ENCODE measurements around the gene FREM2.

The FREM2 gene

DNA sequence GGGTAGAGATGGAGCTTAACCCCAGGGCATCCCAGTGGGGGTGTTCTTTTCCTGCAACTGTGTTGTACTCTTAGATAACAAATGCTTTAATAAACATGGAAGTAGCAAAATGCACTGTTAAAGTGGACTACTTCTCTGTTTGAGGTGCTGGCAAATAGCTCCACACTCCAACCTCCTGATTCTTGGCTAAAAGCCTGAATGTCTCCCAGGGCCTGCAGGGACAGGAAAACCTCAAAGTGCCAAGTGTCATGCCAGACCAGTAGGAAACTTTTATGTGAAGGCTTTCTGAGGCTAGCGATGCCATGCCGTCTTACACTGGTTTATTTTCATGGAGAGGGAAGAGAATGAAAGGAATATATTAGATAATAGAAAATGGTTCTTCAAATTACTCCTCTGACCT is 6.8 kb downstream of the FREM2 start:
- Histone ChIP-seq H3K27me3 (ENCODE audit: low read length) (no peaks in the 10 kb centered on the region), H3K4me3 (ENCODE audit: insufficient read depth, low read length, poor library complexity, severe bottlenecking) (no peak overlapping the region), H3K4me2 (ENCODE audit: low read depth, low read length, poor library complexity, severe bottlenecking) (no peak overlapping the region), H4K20me1 (ENCODE audit: low read depth, low read length) (no peaks in the 10 kb centered on the region), H3K36me3 (ENCODE audit: low read length) (no peaks in the 10 kb centered on the region), H2AFZ (ENCODE audit: low read depth, low read length, severe bottlenecking) (no peak overlapping the region), H3K79me2 (ENCODE audit: insufficient read depth, low read length) (no peaks in the 10 kb centered on the region), H3K9me3 (ENCODE audit: insufficient read depth, low read length) (no peaks in the 10 kb centered on the region), H3K27ac (ENCODE audit: low read depth, low read length) (no peak overlapping the region), H3F3A (ENCODE audit: insufficient read depth) (no peaks in the 10 kb centered on the region), H3K9me2 (replicated peaks; ENCODE audit: insufficient read depth, low read length) (no peaks in the 10 kb centered on the region), H3K9ac (ENCODE audit: low read length) (no peak overlapping the region)
- TF ChIP-seq EZH2phosphoT487 (conservative IDR thresholded peaks at IDR 0.05; ENCODE audit: low read length), result no peak
- TF ChIP-seq, protein P1, sequence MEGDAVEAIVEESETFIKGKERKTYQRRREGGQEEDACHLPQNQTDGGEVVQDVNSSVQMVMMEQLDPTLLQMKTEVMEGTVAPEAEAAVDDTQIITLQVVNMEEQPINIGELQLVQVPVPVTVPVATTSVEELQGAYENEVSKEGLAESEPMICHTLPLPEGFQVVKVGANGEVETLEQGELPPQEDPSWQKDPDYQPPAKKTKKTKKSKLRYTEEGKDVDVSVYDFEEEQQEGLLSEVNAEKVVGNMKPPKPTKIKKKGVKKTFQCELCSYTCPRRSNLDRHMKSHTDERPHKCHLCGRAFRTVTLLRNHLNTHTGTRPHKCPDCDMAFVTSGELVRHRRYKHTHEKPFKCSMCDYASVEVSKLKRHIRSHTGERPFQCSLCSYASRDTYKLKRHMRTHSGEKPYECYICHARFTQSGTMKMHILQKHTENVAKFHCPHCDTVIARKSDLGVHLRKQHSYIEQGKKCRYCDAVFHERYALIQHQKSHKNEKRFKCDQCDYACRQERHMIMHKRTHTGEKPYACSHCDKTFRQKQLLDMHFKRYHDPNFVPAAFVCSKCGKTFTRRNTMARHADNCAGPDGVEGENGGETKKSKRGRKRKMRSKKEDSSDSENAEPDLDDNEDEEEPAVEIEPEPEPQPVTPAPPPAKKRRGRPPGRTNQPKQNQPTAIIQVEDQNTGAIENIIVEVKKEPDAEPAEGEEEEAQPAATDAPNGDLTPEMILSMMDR (IDR thresholded peaks at IDR 0.05; ENCODE audit: insufficient read depth, low read length, poor library complexity, severe bottlenecking), result no peak

- TF ChIP-seq, protein P1 (IDR thresholded peaks at IDR 0.05; ENCODE audit: insufficient read depth, low read length, poor library complexity, severe bottlenecking), result no peak
- TF ChIP-seq EZH2phosphoT487 (conservative IDR thresholded peaks at IDR 0.05; ENCODE audit: low read length), result no peak
- H3K4me3 ChIP-seq (ENCODE audit: insufficient read depth, low read length, poor library complexity, severe bottlenecking), result no peak overlapping the region
- H3K27ac ChIP-seq (ENCODE audit: low read depth, low read length), result no peak overlapping the region
- no peak overlapping the region for H3K9ac ChIP-seq (ENCODE audit: low read length)
- no peak overlapping the region for H3K4me2 ChIP-seq (ENCODE audit: low read depth, low read length, poor library complexity, severe bottlenecking)
- no peaks in the 10 kb centered on the region for H4K20me1 ChIP-seq (ENCODE audit: low read depth, low read length)
- H3K9me2 ChIP-seq (replicated peaks; ENCODE audit: insufficient read depth, low read length), result no peaks in the 10 kb centered on the region
- H3F3A ChIP-seq (ENCODE audit: insufficient read depth), result no peaks in the 10 kb centered on the region
- no peaks in the 10 kb centered on the region for H3K79me2 ChIP-seq (ENCODE audit: insufficient read depth, low read length)
- H2AFZ ChIP-seq (ENCODE audit: low read depth, low read length, severe bottlenecking), result no peak overlapping the region
- H3K9me3 ChIP-seq (ENCODE audit: insufficient read depth, low read length), result no peaks in the 10 kb centered on the region
- H3K27me3 ChIP-seq (ENCODE audit: low read length), result no peaks in the 10 kb centered on the region
- H3K36me3 ChIP-seq (ENCODE audit: low read length), result no peaks in the 10 kb centered on the region
These were observed 10.3 kb downstream of the FREM2 start for GRCh38 chr13:38697197-38697596.

DNA sequence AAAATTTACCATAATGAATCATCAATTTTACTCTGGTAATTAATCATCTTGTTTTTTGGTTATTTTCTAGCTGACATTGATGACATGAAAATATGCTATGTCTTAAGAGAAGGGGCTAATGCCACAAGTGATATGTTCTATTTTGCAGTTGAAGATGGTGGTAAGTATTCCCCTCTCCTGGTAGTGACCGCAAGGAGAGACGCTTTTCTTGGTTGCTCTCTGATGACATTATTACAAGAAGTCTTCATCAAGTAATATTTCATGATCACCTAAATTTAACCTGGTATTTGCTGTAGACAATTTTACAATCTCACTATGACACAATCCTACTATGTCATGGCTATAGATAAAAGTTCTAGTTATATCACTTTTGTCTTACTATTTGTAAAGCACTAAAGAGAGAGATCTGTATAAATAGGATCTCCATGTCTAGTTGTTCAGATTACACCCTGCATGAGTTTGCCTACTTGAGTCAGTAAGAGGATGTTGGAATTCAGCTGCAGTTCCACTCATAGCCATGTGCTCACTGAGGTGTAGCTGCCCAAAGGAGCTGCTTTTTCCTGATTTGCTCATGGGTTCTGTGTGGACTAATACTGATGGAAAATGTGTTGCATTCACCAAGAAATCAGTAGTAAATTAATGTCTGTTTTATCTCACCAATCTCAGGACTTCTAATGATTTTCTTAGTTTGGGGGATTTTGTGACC is 10.9 kb downstream of the FREM2 start:
- H3K36me3 ChIP-seq (ENCODE audit: low read length), result no peaks in the 10 kb centered on the region
- H3K4me2 ChIP-seq (ENCODE audit: low read depth, low read length, poor library complexity, severe bottlenecking), result no peak overlapping the region
- H3K27ac ChIP-seq (ENCODE audit: low read depth, low read length), result no peak overlapping the region
- no peaks in the 10 kb centered on the region for H3K9me2 ChIP-seq (replicated peaks; ENCODE audit: insufficient read depth, low read length)
- no peaks in the 10 kb centered on the region for H3F3A ChIP-seq (ENCODE audit: insufficient read depth)
- H2AFZ ChIP-seq (ENCODE audit: low read depth, low read length, severe bottlenecking), result no peak overlapping the region
- no peaks in the 10 kb centered on the region for H3K27me3 ChIP-seq (ENCODE audit: low read length)
- no peak overlapping the region for H3K4me3 ChIP-seq (ENCODE audit: insufficient read depth, low read length, poor library complexity, severe bottlenecking)
- H3K9me3 ChIP-seq (ENCODE audit: insufficient read depth, low read length), result no peaks in the 10 kb centered on the region
- H3K9ac ChIP-seq (ENCODE audit: low read length), result no peak overlapping the region
- no peaks in the 10 kb centered on the region for H4K20me1 ChIP-seq (ENCODE audit: low read depth, low read length)
- TF ChIP-seq, protein P1 (IDR thresholded peaks at IDR 0.05; ENCODE audit: insufficient read depth, low read length, poor library complexity, severe bottlenecking), result no peak
- no peak for TF ChIP-seq EZH2phosphoT487 (conservative IDR thresholded peaks at IDR 0.05; ENCODE audit: low read length)
- H3K79me2 ChIP-seq (ENCODE audit: insufficient read depth, low read length), result no peaks in the 10 kb centered on the region
